GM18861 (cell line): ENCODE data around the gene HNRNPU.

Source experiments
- ATAC-seq: cut with Tn5 transposase; IDR thresholded peaks from one replicate; pipeline ENCODE4 v1.9.1; 2021; ENCODE audit not compliant: unreplicated experiment

HNRNPU gene

GRCh38 chr1:244810221-244810620 is 54.1 kb downstream of the HNRNPU start:
- ATAC-seq = no peak

- ATAC-seq = no peak
Observed at GRCh38 chr1:244807138-244807537, 57.2 kb downstream of the HNRNPU start.

- no peak for ATAC-seq
Observed at GRCh38 chr1:244804841-244805240, 59.5 kb downstream of the HNRNPU start.

- ATAC-seq = no peak
Observed at GRCh38 chr1:244802556-244803239, 61.6 kb downstream of the HNRNPU start.

- no peak for ATAC-seq
Observed at GRCh38 chr1:244802041-244802440, 62.3 kb downstream of the HNRNPU start.

- peak; percentile 76 for ATAC-seq
Observed at GRCh38 chr1:244801246-244801645, 63.1 kb downstream of the HNRNPU start.

GRCh38 chr1:244800821-244801220 is 63.5 kb downstream of the HNRNPU start:
- no peak for ATAC-seq
